ENCODE data around the gene CYP11A1. TPM values are rescaled to one million over a fixed set of nuclear protein-coding genes. Genes with fewer than 3 reads are reported as not detected.

The CYP11A1 gene
- total RNA-seq (ENCODE audit: insufficient read depth, low replicate concordance), result 2.6 TPM

- no peak for DNase-seq (ENCODE audit: low spot score)
These were observed at the start of gene CYP11A1 for GRCh38 chr15:74367296-74367854. Gene CYP11A1, minus strand, starts transcription at chr15:74367646. Its CDS starts 61 bp downstream, at chr15:74367585.

GRCh38 chr15:74417225-74417624 is 49.8 kb upstream of the CYP11A1 start:
- no peak for DNase-seq (ENCODE audit: low spot score)

GRCh38 chr15:74415966-74416916 is 48.8 kb upstream of the CYP11A1 start:
- no peak for DNase-seq (ENCODE audit: low spot score)

- DNase-seq (ENCODE audit: low spot score), result no peak
These were observed 47.3 kb upstream of the CYP11A1 start for GRCh38 chr15:74414603-74415338.

- DNase-seq (ENCODE audit: low spot score), result no peak
These were observed 46.7 kb upstream of the CYP11A1 start for GRCh38 chr15:74414081-74414580.

- DNase-seq (ENCODE audit: low spot score), result no peak
These were observed 46.1 kb upstream of the CYP11A1 start for GRCh38 chr15:74413350-74414080.

- no peak for DNase-seq (ENCODE audit: low spot score)
These were observed 44.7 kb upstream of the CYP11A1 start for GRCh38 chr15:74412159-74412558.

- no peak for DNase-seq (ENCODE audit: low spot score)
These were observed 44.2 kb upstream of the CYP11A1 start for GRCh38 chr15:74411686-74412085.

GRCh38 chr15:74410502-74410901 is 43.1 kb upstream of the CYP11A1 start:
- DNase-seq (ENCODE audit: low spot score), result no peak

GRCh38 chr15:74409225-74409624 is 41.8 kb upstream of the CYP11A1 start:
- DNase-seq (ENCODE audit: low spot score), result no peak

GRCh38 chr15:74408815-74409214 is 41.4 kb upstream of the CYP11A1 start:
- no peak for DNase-seq (ENCODE audit: low spot score)

GRCh38 chr15:74408385-74408784 is 40.9 kb upstream of the CYP11A1 start:
- DNase-seq (ENCODE audit: low spot score), result no peak

- DNase-seq (ENCODE audit: low spot score), result peak; percentile 93
These were observed 39.7 kb upstream of the CYP11A1 start for GRCh38 chr15:74406992-74407705.

- no peak for DNase-seq (ENCODE audit: low spot score)
These were observed 39.1 kb upstream of the CYP11A1 start for GRCh38 chr15:74406517-74406916.

- DNase-seq (ENCODE audit: low spot score), result no peak
These were observed 38.4 kb upstream of the CYP11A1 start for GRCh38 chr15:74405823-74406222.

- peak; percentile 87 for DNase-seq (ENCODE audit: low spot score)
These were observed 36.6 kb upstream of the CYP11A1 start for GRCh38 chr15:74403991-74404563.

- no peak for DNase-seq (ENCODE audit: low spot score)
These were observed 36.1 kb upstream of the CYP11A1 start for GRCh38 chr15:74403588-74403919.

- DNase-seq (ENCODE audit: low spot score), result no peak
These were observed 35.6 kb upstream of the CYP11A1 start for GRCh38 chr15:74402873-74403587.

GRCh38 chr15:74402337-74402841 is 34.9 kb upstream of the CYP11A1 start:
- DNase-seq (ENCODE audit: low spot score), result no peak
